ENCODE measurements around the gene FBXO17.
"Not testable (repeated sequence)": the region's sequence is repeated elsewhere in the genome, so short reads cannot be mapped to it uniquely, and the experiment has no call there.

The FBXO17 gene, protein sequence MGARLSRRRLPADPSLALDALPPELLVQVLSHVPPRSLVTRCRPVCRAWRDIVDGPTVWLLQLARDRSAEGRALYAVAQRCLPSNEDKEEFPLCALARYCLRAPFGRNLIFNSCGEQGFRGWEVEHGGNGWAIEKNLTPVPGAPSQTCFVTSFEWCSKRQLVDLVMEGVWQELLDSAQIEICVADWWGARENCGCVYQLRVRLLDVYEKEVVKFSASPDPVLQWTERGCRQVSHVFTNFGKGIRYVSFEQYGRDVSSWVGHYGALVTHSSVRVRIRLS

DNA sequence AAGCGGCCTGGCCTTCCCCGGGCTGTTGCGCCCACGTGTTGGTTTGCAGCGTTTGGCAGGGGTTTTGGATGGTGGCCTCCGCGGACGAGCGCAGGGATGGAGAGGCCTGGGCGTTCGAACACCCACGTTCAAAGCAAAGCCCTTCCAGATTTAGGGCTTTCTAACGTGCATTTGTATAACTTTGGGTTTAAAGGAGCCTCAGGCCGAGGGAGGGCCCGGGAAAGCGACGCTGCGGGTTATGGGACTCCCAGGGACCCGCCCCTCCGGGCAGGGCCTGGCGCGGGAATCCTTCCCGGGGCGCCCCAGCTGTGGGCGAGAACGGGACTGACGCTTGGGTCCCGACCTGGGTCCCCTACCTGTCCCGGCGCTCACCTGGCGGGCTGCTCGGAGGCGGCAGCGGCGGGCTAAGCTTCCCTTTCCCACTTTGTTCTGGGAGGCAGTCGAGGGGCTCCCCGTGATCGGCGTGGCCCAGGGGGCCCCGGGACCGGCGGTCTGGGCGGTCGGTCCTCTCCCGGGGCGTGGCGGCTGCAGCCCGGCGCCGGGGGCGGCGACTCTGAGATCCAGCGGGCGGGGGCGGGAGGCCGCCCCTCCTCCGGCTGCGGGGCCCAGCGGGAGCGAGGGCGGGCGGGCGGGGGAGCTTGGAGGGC is at the start of gene FBXO17:
Gene FBXO17 (minus strand): TSS at position 529 of the 647 bp plus-strand sequence. CDS start 25,423 bp downstream, outside the sequence.
- DNase-seq (ENCODE audit: low read depth), result no peak

GRCh38 chr19:39024875-39025641 is 49.5 kb upstream of the FBXO17 start:
- no peak for DNase-seq (ENCODE audit: low read depth)

GRCh38 chr19:39021063-39021462 is 45.5 kb upstream of the FBXO17 start:
- no peak for DNase-seq (ENCODE audit: low read depth)

DNA sequence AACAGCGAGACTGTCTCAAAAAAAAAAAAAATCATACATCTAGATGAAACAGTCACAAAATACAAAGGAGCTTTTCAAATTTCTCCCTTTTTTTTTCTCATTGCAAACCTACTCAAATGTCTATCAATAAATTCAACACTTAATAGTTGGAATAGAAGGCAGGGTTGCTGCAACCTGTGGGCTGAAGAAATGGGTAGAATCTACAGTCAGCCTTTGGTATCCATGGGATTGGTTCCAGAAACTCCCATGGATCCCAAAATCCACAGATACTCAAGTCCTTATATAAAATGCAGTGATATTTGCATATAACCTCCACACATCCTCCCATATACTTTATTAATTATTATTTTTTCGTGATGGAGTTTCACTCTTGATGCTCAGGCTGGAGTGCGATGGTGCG is 42.1 kb upstream of the FBXO17 start:
- no peak for DNase-seq (ENCODE audit: low read depth)

DNA sequence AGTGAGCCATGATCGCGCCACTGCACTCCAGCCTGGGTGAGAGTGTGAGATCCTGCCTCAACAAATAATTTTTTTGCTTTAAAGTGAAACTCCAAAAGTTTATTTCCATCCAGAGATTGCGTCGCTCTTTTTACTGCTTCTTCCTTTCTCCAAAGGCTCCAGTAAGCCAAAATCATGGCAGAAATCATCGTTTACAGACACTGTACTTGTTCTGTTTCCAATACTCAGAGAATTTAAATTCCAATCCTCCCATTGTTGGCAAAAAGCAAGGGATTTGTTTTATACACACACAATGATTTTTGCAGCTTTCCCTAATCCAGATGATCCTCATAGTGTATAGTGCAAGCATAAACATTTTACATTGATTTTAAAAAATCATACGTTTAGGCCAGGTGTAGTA is 41.5 kb upstream of the FBXO17 start:
- no peak for DNase-seq (ENCODE audit: low read depth)

- DNase-seq (ENCODE audit: low read depth), result no peak
Observed at GRCh38 chr19:39014037-39014436, 38.5 kb upstream of the FBXO17 start.

DNA sequence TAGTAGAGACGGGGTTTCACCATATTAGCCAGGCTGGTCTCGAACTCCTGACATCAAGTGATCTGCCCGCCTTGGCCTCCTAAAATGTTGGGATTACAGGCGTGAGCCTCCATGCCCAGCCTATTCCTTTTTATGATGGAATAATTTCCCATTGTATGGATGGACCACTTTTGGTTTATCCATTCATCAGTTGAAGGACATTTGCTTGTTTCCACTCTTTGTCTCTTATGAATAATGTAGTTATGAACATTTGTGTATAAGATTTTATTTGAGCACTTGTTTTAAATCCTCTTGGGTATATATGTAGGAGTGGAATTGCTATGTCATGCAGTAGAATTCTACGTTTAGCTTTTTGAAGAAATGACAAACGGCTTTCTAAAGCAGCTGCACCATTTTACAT is 33.5 kb upstream of the FBXO17 start:
- no peak for DNase-seq (ENCODE audit: low read depth)

GRCh38 chr19:39008137-39008536 is 32.6 kb upstream of the FBXO17 start:
- DNase-seq (ENCODE audit: low read depth), result no peak

DNA sequence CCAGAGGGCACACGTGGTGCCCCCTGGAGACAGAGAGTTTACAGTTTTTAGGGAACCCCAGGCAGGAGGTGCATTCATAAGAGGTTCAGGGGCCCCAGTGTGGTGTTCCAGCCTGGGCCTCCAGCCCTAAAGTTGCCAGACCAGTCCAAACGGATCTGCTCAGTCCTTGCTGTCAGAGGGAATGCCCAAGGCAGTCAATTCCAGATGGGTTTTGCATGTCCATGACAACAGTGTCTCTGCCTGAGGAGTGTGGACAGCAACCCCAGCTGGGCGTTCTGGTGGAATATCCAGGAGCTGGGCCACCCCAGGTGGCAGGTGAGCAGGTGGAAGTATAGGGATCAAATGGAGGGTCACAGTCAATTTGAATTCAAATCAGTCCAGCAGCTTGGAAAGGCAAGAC is 31.6 kb upstream of the FBXO17 start:
- no peak for DNase-seq (ENCODE audit: low read depth)

DNA sequence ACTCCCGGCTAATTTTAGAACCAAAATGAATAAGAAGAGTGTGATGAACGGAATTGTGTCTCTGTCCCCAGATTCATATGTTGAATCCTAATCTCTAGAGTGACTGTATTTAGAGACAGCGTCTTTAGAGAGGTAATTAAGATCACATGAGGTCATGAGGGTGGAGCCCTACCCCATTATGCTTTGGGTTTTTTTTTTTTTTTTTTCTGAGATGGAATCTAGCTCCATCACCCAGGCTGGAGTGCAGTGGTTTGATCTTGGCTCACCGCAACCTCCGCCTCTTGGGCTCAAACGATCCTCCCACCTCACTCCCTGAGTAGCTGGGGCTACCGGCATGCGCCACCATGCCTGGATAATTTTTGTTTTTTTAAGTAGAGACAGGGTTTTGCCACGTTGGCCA is 28.9 kb upstream of the FBXO17 start:
- DNase-seq (ENCODE audit: low read depth), result no peak

- DNase-seq (ENCODE audit: low read depth), result no peak
Observed at GRCh38 chr19:39003796-39004195, 28.3 kb upstream of the FBXO17 start.

- no peak for DNase-seq (ENCODE audit: low read depth)
Observed at GRCh38 chr19:39003188-39003587, 27.6 kb upstream of the FBXO17 start.

DNA sequence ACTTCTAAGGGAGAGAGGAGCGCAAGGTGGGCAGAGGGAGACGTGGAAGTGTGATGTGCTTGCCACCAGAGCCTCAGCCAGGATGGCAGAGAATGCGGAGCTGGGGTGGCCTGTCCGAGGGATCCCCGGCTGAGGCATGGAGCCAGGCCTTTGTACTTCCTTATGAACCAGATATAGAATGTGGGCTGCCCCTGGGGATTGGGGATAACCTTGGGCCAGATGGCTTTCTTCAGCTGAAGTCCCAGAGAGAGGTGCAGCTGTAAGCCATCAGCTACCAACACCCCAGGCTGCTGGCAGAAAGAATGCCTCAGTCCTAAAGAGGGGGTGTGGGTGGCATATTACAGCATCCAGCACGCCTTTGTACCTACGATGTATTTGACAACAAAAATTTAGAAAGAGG is 25.5 kb upstream of the FBXO17 start:
- DNase-seq (ENCODE audit: low read depth), result no peak

DNA sequence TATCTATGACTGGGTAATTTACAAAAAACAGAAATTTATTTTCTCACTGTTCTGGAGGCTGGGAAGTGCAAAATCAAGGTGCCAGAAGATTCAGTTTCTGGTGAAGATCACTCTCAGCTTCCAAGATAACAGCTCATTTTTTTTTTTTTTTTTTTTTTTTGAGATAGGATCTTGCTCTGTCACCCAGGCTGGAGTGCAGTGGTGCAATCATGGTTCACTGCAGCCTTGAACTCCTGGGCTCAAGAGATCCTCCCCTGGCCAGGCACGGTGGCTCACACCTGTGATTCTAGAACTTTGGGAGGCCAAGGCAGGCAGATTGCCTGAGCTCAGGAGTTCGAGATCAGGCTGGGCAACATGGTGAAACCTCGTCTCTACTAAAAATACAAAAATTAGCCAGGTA is 22.0 kb upstream of the FBXO17 start:
- DNase-seq (ENCODE audit: low read depth), result not testable (repeated sequence)

GRCh38 chr19:38993271-38993670 is 17.7 kb upstream of the FBXO17 start:
- DNase-seq (ENCODE audit: low read depth), result no peak

GRCh38 chr19:38990949-38991697 is 15.6 kb upstream of the FBXO17 start:
- no peak for DNase-seq (ENCODE audit: low read depth)

GRCh38 chr19:38989614-38990013 is 14.1 kb upstream of the FBXO17 start:
- not testable (repeated sequence) for DNase-seq (ENCODE audit: low read depth)

- DNase-seq (ENCODE audit: low read depth), result no peak
Observed at GRCh38 chr19:38989066-38989605, 13.6 kb upstream of the FBXO17 start.

GRCh38 chr19:38988627-38989026 is 13.1 kb upstream of the FBXO17 start:
- DNase-seq (ENCODE audit: low read depth), result not testable (repeated sequence)

- DNase-seq (ENCODE audit: low read depth), result not testable (repeated sequence)
Observed at GRCh38 chr19:38987745-38988144, 12.2 kb upstream of the FBXO17 start.

- no peak for DNase-seq (ENCODE audit: low read depth)
Observed at GRCh38 chr19:38985262-38985661, 9.7 kb upstream of the FBXO17 start.

All from activated T-cell treated with anti-CD3 and anti-CD28 coated beads for 24 hours (primary cell).